Hepatocyte (in vitro differentiated cells): ENCODE results near the gene IL1RL2. TPM values are rescaled to one million over a fixed set of nuclear protein-coding genes. Genes with fewer than 3 reads are reported as not detected.

Experiments used
- DNase-seq: peaks from one replicate; pipeline ENCODE4 v3.0.0-alpha.2; 2016; ENCODE audit warnings: low spot score
- H2AFZ ChIP-seq: fragments of 200-600 bp; sonication (generic); 2 replicates; pipeline ENCODE4 v1.6.0; 2016; ENCODE audit warnings: antibody characterized with exemption, mild to moderate bottlenecking
- H3K27ac ChIP-seq: fragments of 200-600 bp; sonication (generic); 2 replicates; pipeline ENCODE4 v1.5.1; 2016; ENCODE audit warnings: mild to moderate bottlenecking
- H3K27me3 ChIP-seq: fragments of 200-600 bp; sonication (generic); 2 replicates; pipeline ENCODE4 v1.6.1; 2016
- H3K36me3 ChIP-seq: fragments of 200-600 bp; sonication (generic); replicated peaks from 2 replicates; pipeline ENCODE4 v1.5.1; 2016; ENCODE audit warnings: low read depth; ENCODE audit not compliant: insufficient read depth
- H3K4me1 ChIP-seq: fragments of 200-600 bp; sonication (generic); 2 replicates; pipeline ENCODE4 v1.5.1; 2016; ENCODE audit warnings: mild to moderate bottlenecking, moderate library complexity; ENCODE audit not compliant: insufficient read depth
- H3K4me2 ChIP-seq: fragments of 200-600 bp; sonication (generic); 2 replicates; pipeline ENCODE4 v1.6.0; 2016
- H3K4me3 ChIP-seq: fragments of 200-600 bp; sonication (generic); 2 replicates; pipeline ENCODE4 v1.5.1; 2016; ENCODE audit warnings: mild to moderate bottlenecking
- H3K79me2 ChIP-seq: fragments of 200-600 bp; sonication (generic); 2 replicates; pipeline ENCODE4 v1.6.0; 2017; ENCODE audit warnings: mild to moderate bottlenecking
- H3K9me2 ChIP-seq: fragments of 200-600 bp; sonication (generic); replicated peaks from 2 replicates; pipeline ENCODE4 v1.6.0; 2017; ENCODE audit warnings: mild to moderate bottlenecking; ENCODE audit not compliant: insufficient read depth
- H3K9me3 ChIP-seq: fragments of 200-600 bp; sonication (generic); 2 replicates; pipeline ENCODE4 v1.5.1; 2016; ENCODE audit warnings: low read depth, mild to moderate bottlenecking
- H4K20me1 ChIP-seq: fragments of 200-600 bp; sonication (generic); 2 replicates; pipeline ENCODE4 v1.6.0; 2016; ENCODE audit warnings: mild to moderate bottlenecking; ENCODE audit not compliant: insufficient read depth, poor library complexity, severe bottlenecking
- CTCF ChIP-seq: fragments of 200-600 bp; sonication (generic); IDR thresholded peaks from 2 replicates; pipeline ENCODE4 v1.5.1; 2016; ENCODE audit warnings: antibody characterized with exemption, mild to moderate bottlenecking; ENCODE audit not compliant: poor library complexity
- EZH2 ChIP-seq: fragments of 200-600 bp; sonication (generic); IDR thresholded peaks from 2 replicates; pipeline ENCODE4 v1.6.1; 2016; ENCODE audit warnings: antibody characterized with exemption, mild to moderate bottlenecking, borderline replicate concordance
- EZH2phosphoT487 ChIP-seq: fragments of 200-600 bp; sonication (generic); IDR thresholded peaks from one replicate; pipeline ENCODE4 v1.6.1; 2018; ENCODE audit warnings: antibody characterized with exemption, mild to moderate bottlenecking, low read depth, moderate library complexity; ENCODE audit not compliant: unreplicated experiment, severe bottlenecking
- WGBS: methylation state at CpG from one replicate; pipeline ENCODE4 v1.1.6; 2016; ENCODE audit warnings: low lambda C conversion rate; ENCODE audit errors: missing lambda C conversion rate; 5-methylcytosine and 5-hydroxymethylcytosine counted together
- polyA plus RNA-seq: library from polyadenylated mRNA; unstranded; fragments of >200 nt; fragmentation: Nextera tagmentation; extraction: Ambion mirVana; gene quantifications from 2 replicates; pipeline ENCODE4 v1.2.1, GENCODE V29; 2016
- total RNA-seq: library from RNA; depleted of rRNA; stranded (reverse); fragments of >200 nt; gene quantifications from 2 replicates; pipeline ENCODE4 v1.2.3, GENCODE V29; 2014

The IL1RL2 gene
- total and polyA plus RNA-seq, 2 experiments from 2014 or later: 1.3 TPM; not detected in 1

GRCh38 chr2:102241616-102242305, 54.9 kb downstream of the IL1RL2 start:
- TF ChIP-seq EZH2phosphoT487 (no peak), CTCF (no peak), EZH2 (no peak)
- H3K9me3 ChIP-seq: no peaks in the 10 kb centered on the region
- no peaks in the 10 kb centered on the region for H3K27me3 ChIP-seq
- H3K4me2 ChIP-seq: no peak overlapping the region
- H4K20me1 ChIP-seq: no peaks in the 10 kb centered on the region
- H3K27ac ChIP-seq: no peak overlapping the region
- H2AFZ ChIP-seq: no peak overlapping the region
- no peak overlapping the region for H3K4me3 ChIP-seq
- no peaks in the 10 kb centered on the region for H3K79me2 ChIP-seq
- no peaks in the 10 kb centered on the region for H3K9me2 ChIP-seq
- WGBS: 80% methylated on average over 6 of the region's 6 CpGs
- peaks cover 5% of the 10 kb centered on the region for H3K4me1 ChIP-seq
- no peaks in the 10 kb centered on the region for H3K36me3 ChIP-seq
- no peak for DNase-seq

- Histone ChIP-seq H3K27me3 (no peaks in the 10 kb centered on the region), H3K9me2 (no peaks in the 10 kb centered on the region), H2AFZ (no peak overlapping the region), H3K4me1 (peaks cover 1% of the 10 kb centered on the region), H3K36me3 (no peaks in the 10 kb centered on the region), H3K79me2 (no peaks in the 10 kb centered on the region), H3K4me3 (no peak overlapping the region), H3K27ac (no peak overlapping the region), H4K20me1 (no peaks in the 10 kb centered on the region), H3K9me3 (no peaks in the 10 kb centered on the region), H3K4me2 (peak overlapping the region; percentile 49)
- WGBS: 73% methylated on average over 23 of the region's 27 CpGs
- DNase-seq: no peak
- TF ChIP-seq EZH2: no peak
- no peak for TF ChIP-seq EZH2phosphoT487
- TF ChIP-seq CTCF: no peak
Observed at GRCh38 chr2:102245266-102246151, 58.7 kb downstream of the IL1RL2 start.

- WGBS: 95% methylated on average over 25 of the region's 37 CpGs
- TF ChIP-seq CTCF (no peak), EZH2phosphoT487 (no peak), EZH2 (no peak)
- no peak overlapping the region for H2AFZ ChIP-seq
- H3K36me3 ChIP-seq: no peaks in the 10 kb centered on the region
- no peak for DNase-seq
- H3K4me2 ChIP-seq: peak overlapping the region; percentile 83
- no peak overlapping the region for H3K4me3 ChIP-seq
- H3K4me1 ChIP-seq: no peaks in the 10 kb centered on the region
- no peaks in the 10 kb centered on the region for H4K20me1 ChIP-seq
- H3K27ac ChIP-seq: no peak overlapping the region
- no peaks in the 10 kb centered on the region for H3K79me2 ChIP-seq
- H3K27me3 ChIP-seq: no peaks in the 10 kb centered on the region
- H3K9me3 ChIP-seq: no peaks in the 10 kb centered on the region
- H3K9me2 ChIP-seq: no peaks in the 10 kb centered on the region
Observed at GRCh38 chr2:102250278-102250821, 63.5 kb downstream of the IL1RL2 start.
